Fibroblast of upper back skin (primary cell): ENCODE measurements around the gene TTI1.
"Not testable (repeated sequence)": the region's sequence is repeated elsewhere in the genome, so short reads cannot be mapped to it uniquely, and the experiment has no call there.

Source experiments
- DNase-seq: peaks from one replicate; pipeline ENCODE4 v3.0.0-alpha.2; 2013

TTI1 gene

DNA sequence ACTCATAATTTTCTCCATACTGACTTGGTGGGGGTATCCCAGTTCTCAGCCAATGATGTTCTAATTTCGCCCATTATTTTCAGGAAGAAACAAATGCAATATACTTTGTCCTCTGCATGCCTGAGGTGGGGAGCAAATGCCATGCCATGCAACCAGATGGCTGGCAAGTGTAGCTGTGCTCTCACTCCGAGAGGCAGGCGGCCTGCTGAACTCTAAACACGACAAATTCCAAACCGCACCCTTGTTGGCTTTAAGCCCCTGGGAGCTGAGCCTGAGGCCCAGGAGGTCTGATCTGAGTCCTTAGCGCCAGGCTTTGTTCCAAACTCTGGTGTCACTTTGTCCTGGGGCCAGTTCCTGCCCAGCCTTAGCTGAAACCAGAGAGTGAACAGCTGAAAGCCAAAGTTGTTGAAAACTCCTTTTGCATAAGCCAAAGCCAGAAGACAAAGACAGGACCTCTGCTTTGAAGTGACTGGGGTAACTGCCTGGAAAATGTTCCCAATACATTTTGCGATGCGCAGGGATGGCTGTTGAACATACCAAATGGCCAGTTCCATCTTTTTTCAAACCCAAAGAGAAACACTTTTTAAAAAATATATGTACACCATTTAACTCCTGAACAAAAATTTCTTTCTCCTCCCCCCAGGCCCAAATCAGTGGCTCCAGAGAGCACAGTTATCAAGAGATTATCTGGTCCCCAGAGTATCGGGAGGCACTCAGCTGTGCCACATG lies 46.2 kb downstream of the TTI1 start:
- DNase-seq = no peak

DNA sequence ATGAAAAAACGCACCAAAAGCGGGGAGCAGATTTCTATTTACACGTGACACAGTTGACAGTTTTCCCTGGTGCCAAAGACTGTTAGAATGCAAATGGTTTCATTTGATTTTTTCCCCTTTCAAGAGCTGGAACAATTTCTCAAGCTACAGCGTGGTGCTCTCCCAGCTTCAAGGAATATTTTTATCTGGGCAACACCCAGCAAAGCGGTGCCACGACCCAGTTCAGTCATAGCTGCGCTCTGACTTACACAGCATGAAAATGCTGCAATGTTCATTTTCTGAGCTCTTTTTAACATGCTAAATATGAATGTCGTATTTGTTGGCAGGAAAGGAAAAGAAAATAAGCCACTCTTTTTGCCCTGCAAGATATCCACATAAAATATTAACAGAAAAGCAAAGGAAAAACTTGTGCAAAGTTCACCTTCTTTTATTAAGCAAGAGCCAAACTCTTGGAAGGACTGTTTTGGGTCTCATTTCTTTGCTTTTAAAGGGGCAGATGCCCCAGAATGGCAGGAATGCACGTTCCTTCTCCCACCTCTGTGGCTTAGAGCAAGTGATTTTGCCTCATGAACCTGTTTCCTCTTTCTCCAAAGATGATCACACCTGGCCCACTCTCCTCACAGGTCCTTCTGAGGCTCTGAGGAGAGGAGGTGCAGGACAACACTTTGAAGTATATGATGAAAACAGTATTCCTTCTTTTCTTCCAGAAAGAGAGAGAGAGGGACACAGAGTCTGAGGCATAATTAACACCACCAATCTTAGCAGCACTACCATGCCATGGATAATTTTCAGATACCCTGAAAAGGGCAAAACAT lies 47.0 kb downstream of the TTI1 start:
- DNase-seq = no peak

GRCh38 chr20:37984018-37984785 lies 49.1 kb downstream of the TTI1 start:
- no peak for DNase-seq

DNA sequence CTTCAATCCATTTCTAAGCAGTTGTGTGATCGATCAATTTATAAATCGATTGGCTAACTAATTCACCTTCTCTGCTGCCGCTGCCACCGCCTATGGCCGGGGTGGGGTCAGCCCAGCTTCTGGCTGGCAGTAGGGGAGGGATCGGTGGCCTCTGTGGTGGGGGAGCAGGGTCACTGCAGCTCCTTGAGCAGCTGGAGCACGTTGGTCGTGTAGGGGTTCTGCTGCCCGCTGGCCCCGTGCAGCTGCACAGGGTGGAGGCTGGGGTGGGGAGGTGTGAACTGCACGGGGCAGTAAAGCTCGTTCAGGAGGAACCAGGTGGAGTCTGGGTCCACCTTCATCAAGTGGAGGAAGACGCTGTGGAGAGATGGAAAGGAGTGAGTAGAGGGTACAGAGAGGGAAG lies 50.0 kb downstream of the TTI1 start:
- no peak for DNase-seq

- no peak for DNase-seq
Measured at GRCh38 chr20:37981568-37981967, 51.7 kb downstream of the TTI1 start.

- DNase-seq = no peak
Measured at GRCh38 chr20:37980876-37981275, 52.4 kb downstream of the TTI1 start.

DNA sequence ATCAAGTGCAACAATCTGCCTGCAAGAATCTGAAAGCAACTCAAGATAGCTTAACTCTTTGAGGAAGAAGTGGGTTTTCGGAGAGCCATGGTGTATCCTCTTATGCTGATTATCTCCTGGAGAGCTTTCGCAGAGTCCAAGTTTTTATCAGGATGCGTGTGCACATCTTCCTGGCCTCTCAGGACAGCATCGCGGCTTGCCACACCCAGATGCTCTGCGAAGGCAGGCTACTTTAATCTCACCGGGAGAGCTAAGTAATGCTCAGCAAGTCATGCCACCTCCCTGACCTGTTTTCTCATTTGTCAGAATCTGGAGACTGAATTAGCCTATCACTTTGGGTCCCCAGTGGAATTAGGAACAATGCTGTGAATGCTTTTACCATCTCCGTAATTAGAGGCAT lies 52.9 kb downstream of the TTI1 start:
- DNase-seq = no peak

GRCh38 chr20:37979021-37979985 lies 54.0 kb downstream of the TTI1 start:
- DNase-seq = no peak

- DNase-seq = no peak
Measured at GRCh38 chr20:37977786-37978185, 55.5 kb downstream of the TTI1 start.

GRCh38 chr20:37977338-37977737 lies 55.9 kb downstream of the TTI1 start:
- no peak for DNase-seq

GRCh38 chr20:37976887-37977286 lies 56.4 kb downstream of the TTI1 start:
- DNase-seq = no peak

DNA sequence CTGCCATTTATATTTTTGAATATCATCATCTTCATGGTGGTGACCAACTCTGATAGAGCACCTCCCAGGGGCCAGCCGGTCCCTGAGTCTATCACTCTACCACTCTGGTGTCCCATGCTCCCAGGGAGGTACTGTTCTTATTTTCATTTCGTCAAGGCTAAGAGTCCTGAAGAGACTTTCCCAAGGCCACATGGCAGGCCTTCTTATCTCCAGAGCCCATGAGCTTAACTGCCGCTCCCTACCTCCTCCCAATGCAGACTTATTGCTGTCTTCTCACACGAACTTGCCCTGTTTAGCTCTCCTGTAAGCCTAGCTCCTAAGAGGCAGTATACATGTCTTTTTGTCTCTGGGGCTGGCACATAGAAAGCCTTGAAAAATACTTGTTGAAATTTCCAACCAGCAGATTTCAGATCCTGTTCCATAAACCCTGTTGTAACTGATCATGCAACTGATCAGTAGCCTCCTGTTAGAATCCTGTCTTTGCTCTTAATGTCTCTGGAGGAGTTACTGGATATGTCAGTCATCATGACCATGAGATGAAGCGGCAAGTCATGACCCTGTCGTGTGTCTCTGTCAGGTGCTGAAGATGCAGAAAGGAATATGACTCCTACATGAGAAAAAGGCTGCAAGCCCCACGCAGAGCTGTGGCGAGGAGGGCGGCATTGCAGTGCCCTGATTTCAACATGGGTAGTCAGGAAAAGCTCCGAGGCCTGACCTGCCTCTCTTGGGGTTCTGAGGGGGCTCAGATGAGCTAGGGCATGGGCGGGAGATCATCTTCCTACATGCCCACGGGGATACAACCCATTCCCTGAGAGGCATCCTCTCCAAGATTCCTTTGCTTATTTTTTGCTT lies 60.0 kb downstream of the TTI1 start:
- no peak for DNase-seq

DNA sequence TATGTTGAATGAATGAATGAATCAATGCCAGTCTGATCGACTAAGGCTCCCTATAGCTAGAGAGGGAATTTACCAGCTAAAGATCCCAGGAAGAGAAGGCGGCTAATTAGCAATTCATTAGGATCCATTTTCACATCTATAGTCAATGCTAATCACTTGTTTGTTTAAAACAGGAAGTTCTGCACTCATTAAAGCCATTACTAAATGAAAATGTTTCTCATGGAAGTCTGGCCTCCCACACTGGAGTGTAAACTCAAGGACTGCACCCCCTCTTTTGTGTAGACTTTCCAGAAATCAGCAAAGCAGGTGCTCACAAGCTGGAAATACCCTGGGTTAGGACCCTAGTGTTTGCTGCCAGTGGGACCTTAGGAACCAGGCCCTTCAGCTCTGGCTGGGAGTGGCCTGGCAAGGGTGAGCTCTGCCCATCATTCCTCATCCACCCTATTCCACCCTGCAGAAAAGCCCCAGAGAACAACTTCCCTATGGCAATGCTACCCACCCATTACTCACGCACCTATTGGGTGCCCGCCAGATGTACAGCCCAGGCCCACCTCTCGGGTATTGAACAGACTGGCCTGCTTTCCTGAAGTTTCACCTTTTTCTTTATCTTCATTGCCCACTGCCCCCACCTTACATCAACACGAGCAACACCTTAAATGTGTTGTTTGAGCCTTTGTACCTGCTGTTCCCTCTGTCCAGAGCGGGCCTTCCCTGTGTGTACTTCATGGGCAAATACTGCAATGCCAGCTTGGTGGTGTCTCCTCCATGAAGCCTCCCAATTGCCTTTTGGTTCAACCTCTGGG lies 60.8 kb downstream of the TTI1 start:
- DNase-seq = no peak

GRCh38 chr20:37971561-37972127 lies 61.6 kb downstream of the TTI1 start:
- DNase-seq = no peak

- DNase-seq = no peak
Measured at GRCh38 chr20:37970856-37971245, 62.4 kb downstream of the TTI1 start.

- DNase-seq = no peak
Measured at GRCh38 chr20:37969949-37970855, 63.1 kb downstream of the TTI1 start.

DNA sequence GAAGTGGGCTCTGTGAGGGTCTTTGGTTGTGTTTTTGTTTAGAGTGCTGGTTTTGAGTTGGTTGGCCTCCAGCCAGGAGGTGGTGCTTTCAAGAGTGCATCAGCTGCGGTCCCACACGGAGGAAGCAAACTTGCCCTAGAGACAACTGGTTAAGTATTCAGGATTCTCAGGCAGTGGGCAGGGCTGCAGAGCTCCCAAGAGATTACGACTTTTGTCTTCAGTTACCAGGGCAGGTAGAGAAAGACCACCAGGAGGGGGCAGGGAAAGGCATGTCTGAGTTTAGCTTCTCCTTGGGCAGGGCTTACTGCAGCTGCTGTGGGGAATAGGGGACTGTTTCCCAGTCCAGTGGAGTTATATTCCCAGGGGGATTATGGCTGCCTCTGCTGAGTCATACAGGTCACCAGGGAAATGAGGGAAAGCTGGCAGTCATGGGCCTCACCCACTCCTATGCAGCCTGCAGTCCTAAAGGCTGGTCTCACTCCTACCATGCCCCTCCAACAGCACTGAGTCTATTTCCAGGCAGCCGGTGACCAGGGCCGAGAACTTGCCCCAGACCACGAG lies 64.3 kb downstream of the TTI1 start:
- DNase-seq = no peak

DNA sequence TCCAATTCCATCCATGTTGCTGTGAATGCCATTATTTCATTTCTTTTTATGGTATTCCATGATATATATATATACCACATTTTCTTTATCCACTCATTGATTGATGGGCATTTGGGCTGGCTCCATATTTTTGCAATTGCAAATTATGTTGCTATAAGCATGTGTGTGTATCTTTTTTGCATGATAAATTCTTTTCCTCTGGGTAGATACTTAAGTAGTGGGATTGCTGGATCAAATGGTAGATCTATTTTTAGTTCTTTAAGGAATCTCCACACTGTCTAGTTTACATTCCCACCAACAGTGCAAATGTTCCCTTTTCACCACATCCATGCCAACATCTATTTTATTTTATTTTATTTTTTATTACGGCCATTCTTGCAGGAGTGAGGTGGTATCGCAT lies 69.8 kb downstream of the TTI1 start:
- DNase-seq = not testable (repeated sequence)

DNA sequence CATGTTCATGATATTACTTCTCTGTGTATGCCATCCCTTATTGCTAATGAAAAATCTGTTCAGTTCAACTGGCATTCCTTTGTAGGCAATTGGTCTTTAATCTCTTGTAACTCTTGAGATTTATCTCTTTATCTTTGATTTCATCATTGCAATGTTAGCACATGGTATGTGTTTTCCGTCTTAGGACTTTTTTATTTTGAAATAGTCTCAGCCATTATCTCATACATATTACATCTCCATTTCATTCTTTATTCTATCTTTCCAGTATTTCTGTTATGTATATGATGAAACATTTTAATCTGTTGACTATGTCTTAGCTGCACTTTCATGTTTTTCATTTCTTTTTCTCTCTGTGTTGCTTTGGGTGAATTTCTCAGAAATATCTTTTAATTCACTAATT lies 72.2 kb downstream of the TTI1 start:
- no peak for DNase-seq
